ENCODE data around the gene KBTBD13.

- TF ChIP-seq CTCF (IDR thresholded peaks at IDR 0.05), result no peak
- no peak for TF ChIP-seq EP300 (IDR thresholded peaks at IDR 0.05)
These were observed 19.0 kb upstream of the KBTBD13 start for GRCh38 chr15:65057549-65057940.
